Tracheal epithelial cell (primary cell): ENCODE measurements around the gene COL25A1. TPM values are rescaled to one million over a fixed set of nuclear protein-coding genes. Genes with fewer than 3 reads are reported as not detected.

Experiments
- total RNA-seq: library from RNA; depleted of rRNA; stranded (reverse); fragments of >200 nt; gene quantifications from 2 replicates; pipeline ENCODE4 v1.2.1, GENCODE V29; 2014

Gene COL25A1
- under 0.01 and 0.24 TPM in 2 replicates for total RNA-seq

DNA sequence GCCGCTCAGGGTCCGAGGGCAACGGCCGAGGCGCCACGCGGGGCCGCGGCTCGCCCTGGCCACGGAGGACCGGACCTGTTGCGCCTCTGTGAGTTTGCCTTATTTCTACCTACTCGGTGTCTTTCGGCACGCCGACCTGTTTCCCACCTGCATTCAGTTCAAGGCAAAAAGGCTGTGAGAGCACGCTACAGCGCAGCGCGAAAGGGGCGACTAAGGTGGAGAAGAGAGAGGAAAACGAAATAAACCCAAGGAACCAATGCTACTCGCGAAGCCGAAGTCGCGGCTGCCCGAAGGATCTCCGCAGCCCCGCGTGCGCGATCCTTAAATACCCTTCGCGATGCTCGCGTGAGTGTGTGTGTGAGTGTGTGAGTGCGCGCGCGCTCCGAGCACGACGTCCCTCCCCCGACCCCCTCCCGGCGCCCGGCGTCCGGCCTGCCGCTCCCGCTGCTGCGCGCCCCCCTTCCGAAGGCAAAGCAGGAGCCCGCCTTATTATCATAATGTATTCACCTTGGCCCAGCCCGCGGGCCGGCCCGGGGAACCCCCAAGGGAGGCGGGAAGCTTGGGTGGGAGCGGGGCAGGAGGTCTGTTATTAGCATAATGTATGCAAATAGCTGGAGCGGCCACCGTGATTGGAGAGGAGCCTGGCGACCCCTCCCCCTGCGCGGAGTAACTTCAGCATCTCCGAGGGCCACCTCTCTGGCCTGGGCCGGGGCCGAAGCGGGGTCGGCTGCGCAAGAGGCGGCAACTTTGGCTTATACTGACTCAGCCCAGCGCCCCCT is at the start of gene COL25A1:
Gene COL25A1 (minus strand): TSS at position 298 of the 779 bp plus-strand sequence.

DNA sequence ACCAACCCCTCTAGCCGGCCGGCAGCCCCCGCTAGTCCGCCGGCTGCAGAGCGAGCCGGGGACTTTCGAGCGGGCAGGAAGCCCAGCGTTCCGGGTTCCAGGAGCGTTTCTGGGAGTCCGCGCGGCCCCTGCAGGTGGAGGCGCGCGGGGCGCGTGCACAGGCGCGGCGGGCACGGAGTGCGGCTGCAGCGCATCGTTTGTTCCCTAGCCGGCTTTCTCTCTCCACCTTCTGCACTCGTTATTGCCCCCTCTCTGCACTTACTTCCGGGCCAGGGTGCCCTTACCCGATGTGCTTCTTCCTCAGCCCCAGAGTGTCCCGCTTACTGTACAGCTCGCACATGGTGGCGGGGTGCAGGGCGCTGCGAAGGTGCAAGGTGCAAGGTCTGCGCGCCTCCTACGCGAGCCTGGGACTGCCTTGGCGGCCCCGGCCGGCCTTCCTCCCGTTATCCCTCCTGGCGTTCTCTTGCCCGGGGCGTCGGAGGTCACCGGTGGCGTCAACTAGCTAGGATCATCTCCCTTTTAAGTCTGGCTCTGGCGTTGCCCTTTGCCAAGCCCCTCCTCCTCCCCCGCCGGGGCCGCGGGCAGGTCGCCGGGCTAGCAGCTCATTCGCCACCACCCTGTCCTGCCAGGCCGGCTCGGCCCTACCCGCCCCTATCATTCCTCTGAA is 539.8 kb downstream of the COL25A1 start, which contains the start of gene ETNPPL:
Gene ETNPPL (minus strand): TSS at position 495 of the 667 bp plus-strand sequence. CDS start 155 bp downstream, at position 340.

Other genes with a start within 250 kb of the COL25A1 start
- gene SEC24B, start 131.2 kb upstream of the COL25A1 start, total RNA-seq, result 13.0 and 16.6 TPM in 2 replicates